CD4-positive, alpha-beta T cell treated with Interleukin-4 for 1 hour (primary cell): ENCODE results near the gene DMRTA2.
A peak's percentile ranks its signal among the peaks of the same experiment; 100 is the strongest.

Experiments
- DNase-seq, 2 donors: peaks; one replicate each; pipeline ENCODE4 v3.0.0-alpha.2; 2020 to 2022

Gene DMRTA2

DNA sequence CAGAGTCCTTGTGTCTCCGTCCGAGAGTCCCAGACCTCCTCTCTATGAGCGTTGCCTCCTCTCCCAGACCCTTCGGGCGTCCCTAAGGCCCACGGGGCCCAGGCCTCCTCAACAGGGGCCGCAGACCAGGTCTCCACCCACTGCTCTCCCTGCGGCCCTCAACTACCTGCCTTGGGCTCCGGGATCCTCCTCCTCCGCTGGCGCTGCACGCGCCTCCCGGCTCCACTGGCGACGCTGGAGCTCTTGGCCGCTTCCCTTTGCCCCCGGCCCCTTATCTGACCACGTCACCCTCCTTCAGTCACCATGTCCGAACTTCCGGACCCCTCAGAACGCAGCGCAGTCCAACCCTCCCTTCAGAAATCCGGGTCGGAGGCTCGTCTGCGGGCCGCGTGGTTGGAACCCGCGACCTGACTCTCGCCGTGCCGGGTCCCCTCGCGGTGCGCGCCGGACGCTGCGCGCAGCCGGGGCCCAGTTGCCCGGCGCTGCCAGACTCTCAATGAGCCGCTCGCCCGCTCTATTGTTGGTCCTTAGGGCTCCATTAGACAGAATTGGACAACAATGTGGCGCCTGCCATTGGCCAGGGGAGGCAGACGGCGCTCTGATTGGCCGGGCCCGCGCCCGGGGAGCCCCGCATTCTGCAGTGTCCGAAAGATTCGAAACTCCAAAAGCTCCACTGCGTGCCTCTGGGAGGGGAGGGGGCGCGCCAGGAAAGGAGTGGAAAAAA lies at the start of gene DMRTA2:
Gene DMRTA2 (minus strand): TSS at position 498 of the 724 bp plus-strand sequence. CDS start 1,907 bp downstream, outside the sequence.
- DNase-seq, result no peak

GRCh38 chr1:50471967-50472366 lies 48.7 kb upstream of the DMRTA2 start:
- no peak for DNase-seq

GRCh38 chr1:50462964-50463363 lies 39.7 kb upstream of the DMRTA2 start:
- no peak for DNase-seq

- no peak for DNase-seq
These were observed 35.3 kb upstream of the DMRTA2 start for GRCh38 chr1:50458507-50458906.

- DNase-seq, result no peak
These were observed 31.7 kb upstream of the DMRTA2 start for GRCh38 chr1:50454911-50455310.

DNA sequence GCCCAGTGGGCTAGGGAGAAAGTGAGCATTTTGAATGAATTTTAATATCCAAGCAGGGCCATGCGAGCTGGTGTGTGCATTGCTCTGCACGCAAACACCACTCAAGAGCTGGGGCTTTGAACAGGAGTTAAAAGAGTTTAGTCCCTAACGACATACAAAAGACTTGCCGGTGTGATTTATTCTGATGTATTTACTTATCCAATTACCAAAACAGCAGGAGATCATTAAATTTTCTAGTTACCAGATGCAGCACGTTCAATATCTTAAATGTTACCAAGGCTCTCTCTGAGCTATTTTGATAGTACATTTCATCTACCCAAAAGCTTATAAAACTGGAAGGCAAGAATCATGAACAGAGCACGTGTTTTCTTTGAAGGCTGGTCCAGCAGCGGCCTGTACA lies 30.0 kb upstream of the DMRTA2 start:
- no peak for DNase-seq

- no peak for DNase-seq
These were observed 29.5 kb upstream of the DMRTA2 start for GRCh38 chr1:50452700-50453099.

DNA sequence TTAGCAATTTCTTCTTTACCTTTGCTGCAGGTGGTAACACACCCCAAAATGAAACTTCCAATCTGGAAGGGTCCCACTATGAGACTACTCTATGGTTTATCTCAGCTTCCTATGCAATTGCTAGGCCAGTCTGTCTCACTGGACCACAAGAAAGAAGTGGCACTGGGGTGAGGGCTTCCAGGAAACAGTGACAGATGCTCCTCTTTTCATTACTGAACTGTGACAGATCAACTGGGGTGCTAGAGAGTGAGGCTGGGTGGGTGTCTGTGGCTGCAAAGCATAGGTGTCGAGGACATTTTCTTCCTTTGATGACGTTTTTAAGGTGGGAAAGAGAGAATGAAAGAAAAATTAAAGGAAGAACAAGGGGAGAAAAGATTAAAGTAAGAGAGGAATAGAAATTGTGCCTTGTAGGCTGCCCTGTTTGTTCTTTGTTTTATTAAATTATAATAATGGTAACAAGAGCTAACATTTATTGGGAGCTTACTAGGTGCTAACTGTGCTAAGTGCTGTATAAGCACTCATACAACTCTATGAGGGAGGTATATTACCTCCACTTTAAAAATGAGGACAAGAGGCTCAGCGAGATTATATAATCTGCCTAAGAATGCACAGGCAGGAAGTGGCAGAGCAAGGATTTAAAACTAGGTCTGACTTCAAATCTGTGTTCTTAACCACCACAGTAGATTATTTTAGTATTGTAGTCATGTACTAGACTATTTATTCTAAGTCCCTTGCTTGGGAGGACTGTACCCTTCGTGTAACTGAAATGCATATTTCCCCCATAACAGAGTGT lies 27.8 kb upstream of the DMRTA2 start:
- peak in 1 of 2 donors; percentile 1 for DNase-seq

DNA sequence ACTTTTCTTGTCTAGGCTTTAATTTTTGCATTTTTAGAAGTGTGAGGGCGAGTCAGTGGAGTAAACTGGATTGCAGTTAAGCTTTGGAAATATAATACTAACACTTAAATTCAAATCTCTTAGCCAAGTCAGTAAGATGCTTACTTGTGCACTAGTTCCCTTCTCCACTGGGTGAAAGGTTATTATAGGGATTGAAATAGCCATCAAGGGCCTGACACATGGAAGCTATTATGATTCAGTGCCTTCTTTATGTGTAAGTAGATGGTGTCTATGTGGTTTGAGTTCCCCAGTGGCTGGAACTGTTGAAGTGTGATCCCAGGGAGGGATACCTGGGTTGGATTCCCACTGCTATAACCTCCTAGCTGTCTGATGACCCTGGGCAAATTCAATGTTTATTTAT lies 24.7 kb upstream of the DMRTA2 start:
- no peak for DNase-seq

DNA sequence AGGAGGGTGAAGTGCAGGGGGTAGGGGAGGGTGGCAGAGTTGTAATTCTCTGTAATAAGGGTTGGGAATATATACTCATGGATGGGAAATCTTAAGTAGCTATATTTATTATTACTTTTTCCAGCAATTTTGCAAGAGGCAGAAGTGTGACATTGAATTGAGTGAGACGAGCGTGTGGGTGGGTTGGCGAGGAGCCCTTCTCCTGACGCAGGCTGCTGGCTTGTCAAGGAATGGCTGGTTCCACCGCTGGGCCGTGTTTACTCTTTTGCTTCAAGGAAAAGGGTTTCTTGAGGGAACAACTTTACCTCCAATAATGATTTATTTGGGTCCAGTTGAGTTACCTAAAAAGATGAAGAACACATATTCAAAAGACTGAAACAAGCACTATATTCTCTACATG lies 17.9 kb upstream of the DMRTA2 start:
- no peak for DNase-seq

DNA sequence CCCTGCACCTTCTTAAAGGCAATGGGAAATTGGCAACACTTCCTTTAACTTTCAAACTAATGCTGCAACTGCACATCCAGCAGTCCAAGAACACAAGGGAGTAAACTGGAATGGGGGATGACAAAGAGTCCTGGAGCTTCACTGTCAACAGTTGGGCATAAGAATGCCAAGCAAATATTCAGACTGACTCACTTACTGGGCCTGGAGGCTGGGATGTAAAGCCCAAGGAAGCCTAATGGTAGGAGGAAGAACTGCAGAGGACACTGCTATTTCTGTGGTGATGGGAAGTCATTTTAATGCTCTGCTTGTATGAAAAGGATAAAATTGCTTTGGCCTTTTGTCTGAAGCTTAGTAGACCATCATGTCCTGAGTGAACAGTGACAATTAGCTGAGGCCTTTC lies 15.7 kb upstream of the DMRTA2 start:
- DNase-seq, result no peak

DNA sequence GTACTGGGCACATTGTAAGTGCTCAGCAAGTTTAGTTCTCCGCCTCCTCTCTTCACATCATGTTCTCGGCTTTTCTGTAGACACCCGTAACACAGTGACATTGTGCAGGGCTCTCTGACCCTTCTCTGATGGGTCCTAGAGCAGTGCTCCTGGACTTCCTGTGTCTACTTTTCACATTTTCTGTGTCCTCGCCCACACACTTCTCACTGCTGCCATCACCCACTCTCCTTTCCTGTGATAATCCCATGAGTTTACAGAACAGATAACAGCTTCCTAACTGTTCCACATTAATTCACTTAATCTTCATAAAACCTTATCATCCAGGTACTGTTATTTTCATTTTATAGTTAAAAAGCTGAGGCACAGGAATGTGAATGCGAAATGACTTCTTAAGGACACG lies 13.2 kb upstream of the DMRTA2 start:
- DNase-seq, result no peak

DNA sequence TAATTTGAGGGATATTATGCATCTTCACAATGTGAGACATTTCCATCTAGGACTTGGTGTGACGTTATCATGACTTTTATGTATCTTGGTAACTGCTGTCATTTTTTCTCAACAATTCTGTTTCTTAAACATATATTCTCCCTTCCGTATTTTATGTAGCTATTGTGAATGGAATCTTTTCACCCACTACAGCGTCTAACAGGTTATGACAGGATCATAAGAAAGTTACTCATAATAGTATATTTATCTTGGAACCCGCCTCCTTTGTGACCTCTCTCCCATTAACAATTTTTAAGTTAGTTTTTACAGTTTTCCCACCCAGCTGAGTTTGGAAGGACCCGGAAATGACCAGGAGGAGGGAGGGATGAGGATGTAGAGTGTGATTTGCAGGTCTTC lies 6.8 kb upstream of the DMRTA2 start:
- no peak for DNase-seq

DNA sequence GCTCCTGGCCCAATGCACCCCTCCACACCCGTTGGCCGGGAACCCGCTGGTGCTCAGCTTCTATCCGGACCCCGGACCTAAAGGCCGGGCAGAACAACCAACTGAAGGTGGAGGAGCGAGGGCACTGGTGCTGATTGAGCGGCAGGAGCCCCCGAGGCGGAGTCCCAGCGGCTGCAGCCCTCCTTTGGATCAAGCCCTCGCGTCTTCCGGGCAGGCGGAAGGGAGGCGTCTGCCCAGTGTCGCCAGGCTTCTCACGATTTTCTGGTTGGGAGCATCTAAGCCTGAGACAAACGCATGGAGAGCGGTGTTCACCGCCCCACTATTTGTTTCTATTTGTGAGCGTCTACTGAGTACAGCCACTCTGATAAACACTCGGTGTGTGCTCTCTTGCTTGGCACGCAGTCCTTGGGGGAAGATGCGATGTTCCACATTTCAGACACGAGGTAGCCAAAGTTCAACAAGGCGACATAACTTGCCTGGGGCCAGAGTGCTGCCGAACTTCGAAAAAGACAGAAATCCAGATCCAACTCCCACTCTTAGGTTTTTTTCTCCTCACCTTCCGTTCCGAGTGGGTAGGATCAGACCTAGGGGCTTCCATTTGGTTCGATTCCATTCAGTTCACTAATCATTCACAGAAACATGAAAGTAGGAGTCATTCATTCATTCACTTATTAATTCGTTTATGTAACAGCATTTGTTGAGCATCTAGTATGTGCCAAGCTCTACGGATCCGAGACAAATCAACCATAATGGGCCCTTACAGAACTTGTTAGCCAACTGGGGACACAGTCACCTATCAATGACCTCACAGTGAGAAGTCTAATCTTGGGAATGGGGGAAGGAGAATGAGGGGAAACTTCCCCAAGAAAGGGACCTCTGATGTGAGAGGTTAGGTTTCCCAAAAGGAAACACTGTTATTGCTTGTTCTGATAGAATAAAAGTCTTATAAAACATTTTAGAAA lies 4.9 kb upstream of the DMRTA2 start:
- no peak for DNase-seq

DNA sequence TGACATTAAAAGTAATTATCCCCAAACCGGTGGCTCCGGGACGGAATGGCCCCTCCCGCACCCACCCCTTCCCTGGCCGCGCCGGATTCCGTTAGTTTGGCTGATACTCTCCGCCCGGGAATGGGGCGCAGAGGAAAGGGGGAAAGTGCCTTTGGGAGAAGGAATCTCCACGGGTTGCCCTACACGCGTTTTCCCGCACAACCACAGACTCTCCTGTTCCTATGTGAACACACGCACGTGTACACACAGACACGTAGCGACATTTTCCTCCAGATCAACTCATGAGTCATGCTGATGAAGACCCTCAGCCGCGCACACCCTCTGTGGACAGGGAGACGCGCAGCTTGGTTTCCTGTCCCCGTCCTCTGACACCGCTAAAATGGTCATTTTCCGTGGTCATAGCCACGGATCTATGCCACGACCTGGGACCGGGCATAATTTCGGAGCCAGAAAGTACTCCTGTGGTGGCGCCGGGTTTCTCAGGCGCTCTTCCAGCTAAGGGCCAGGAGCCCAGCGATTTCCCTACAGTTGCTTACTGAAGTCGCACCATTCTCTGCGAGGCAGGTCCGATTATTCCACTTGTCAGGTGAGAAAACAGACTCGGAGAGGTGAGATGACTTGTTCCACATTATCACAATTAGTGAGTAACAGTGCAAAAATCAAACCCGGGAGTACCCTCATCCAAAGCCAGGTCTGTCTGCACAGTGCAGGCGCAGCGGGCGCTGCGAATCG lies 4.0 kb upstream of the DMRTA2 start:
- DNase-seq, result no peak

GRCh38 chr1:50426702-50427085 lies 3.5 kb upstream of the DMRTA2 start:
- no peak for DNase-seq

DNA sequence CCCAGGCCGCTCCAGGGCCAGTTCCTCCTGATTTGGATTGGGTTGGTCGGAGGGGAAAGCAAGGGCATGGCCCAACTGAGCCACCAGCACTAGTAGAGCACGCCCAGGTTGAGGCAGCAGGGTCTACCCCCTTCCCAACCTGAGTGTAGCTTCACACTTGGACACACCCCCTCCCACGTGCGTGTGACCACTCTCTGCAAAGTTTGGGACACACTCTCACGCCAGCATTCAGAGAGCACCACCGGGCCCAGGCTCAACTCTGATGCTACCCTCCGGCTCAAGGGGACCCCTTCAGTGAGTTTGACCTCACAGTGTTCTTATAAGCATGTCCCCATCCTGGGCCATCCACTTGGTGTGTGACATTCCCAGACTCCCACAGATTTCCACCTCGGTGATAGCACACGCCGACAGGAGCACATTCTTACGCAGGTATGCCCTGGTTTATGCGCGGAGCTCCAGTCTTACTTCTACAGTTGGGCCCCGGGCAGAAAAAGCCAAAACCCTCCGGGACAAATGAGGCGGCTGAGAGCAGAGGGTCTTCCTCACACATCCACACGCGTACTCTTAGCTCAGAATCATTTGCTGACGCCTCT lies 3.0 kb upstream of the DMRTA2 start:
- no peak for DNase-seq

DNA sequence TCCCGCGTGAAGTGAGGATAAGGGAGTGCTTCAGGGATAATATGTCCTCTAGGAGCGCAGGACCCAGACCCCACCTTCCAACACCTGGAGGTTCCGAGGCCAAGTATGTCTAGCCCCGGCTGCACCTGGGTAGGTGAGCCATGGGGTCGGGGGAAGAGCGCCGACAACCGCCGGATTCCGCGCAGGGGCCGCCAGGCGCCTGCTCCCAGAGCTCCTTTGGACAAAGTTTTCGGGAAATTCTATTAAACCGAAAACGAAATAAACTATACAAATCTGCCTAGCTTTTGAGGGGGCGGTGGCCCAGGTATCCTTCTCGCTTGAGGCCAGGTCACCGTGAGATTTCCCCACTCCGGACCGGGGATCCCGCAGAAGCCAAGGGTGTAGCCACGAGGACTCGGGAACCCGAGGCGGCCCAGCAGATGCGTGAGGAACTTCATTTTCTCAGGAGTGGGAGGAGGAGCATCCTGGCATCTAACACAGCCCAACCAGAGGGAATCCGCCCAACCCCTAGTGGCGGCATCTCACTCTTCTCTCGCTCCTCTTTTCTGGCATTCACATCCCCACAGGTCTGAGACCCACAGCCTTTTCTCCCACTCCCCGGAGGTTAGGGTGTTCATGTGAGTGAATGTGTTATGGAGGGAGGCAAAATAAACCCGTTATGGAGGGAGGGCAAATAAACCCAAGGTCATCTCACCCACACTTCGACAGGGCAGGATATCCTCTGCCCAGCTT lies 2.3 kb upstream of the DMRTA2 start:
- DNase-seq, result no peak

DNA sequence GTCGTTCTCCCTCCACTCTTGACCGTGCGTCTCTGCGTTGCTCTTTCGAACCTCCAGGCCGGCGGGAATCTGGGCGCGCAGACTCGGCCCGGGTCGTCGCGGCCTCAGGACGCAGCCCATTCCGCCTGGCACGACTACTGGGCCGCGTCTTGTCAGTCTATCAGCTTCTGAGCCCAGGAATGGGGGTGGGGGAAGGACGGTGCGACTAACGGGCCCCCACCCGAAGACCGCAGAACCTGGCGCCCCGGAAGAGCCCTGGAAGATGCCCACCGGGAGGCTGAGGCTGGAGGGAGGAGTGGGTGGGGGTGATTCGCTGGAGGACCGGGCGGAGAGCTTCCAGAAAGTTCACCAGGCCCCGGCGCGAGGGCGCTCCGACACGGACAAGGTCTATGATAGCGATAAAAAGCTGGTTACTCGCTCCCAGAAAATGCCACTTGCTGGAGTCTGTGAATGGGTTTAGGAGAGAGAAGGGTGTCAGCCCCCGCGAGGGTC lies 1.7 kb upstream of the DMRTA2 start:
- DNase-seq, result no peak

- no peak for DNase-seq
These were observed 1.0 kb upstream of the DMRTA2 start for GRCh38 chr1:50424045-50424883.
